Colonic mucosa (tissue), 4 donors: ENCODE measurements around the gene FOXC2. TPM values are rescaled to one million over a fixed set of nuclear protein-coding genes. Genes with fewer than 3 reads are reported as not detected.

Source experiments
- DNase-seq: peaks from one replicate; pipeline ENCODE4 v3.0.0-alpha.2; 2020
- H3K27ac ChIP-seq: fragments of 200-600 bp; one replicate; pipeline ENCODE4 v1.8.0; 2021
- H3K27me3 ChIP-seq: fragments of 200-600 bp; one replicate; pipeline ENCODE4 v1.8.0; 2021
- H3K36me3 ChIP-seq: fragments of 200-600 bp; one replicate; pipeline ENCODE4 v1.8.0; 2021
- H3K4me1 ChIP-seq: fragments of 200-600 bp; one replicate; pipeline ENCODE4 v1.8.0; 2021; ENCODE audit warnings: mild to moderate bottlenecking
- H3K4me3 ChIP-seq: fragments of 200-600 bp; one replicate; pipeline ENCODE4 v1.8.0; 2021
- H3K9ac ChIP-seq, 2 donors: one replicate each; pipeline ENCODE4 v1.7.0; 2013; ENCODE audit warnings: control low read depth in 2 of 2, low read depth in 2 of 2, low read length in 2 of 2
- H3K9me3 ChIP-seq: fragments of 200-600 bp; one replicate; pipeline ENCODE4 v1.8.0; 2021
- intact Hi-C: fragments of 100-400 bp; cut with DNase I; formaldehyde crosslinking; loops from one replicate; pipeline ENCODE4 v1.14.1; 2022
- total RNA-seq, 2 donors: library from RNA; stranded (reverse); fragmentation: NEBNext Ultra II Directional in 1 of 2; extraction: Animal tissue kit (Norgen Biotek cat#: 25700) in 1 of 2; gene quantifications; one replicate each; pipeline ENCODE4 v1.2.1, GENCODE V29; 2021
- TF ChIP-seq, protein P1 (sequence below): fragments of 200-600 bp; IDR thresholded peaks from one replicate; pipeline ENCODE4 v1.8.0; 2022; ENCODE audit warnings: antibody characterized with exemption, mild to moderate bottlenecking
- donor health status: healthy.
- donor health status: DM: no; HTN: no; CAD: no.
- donor health status: DM: no; HTN: no; CAD: no.

FOXC2 gene
- total RNA-seq, 2 donors from 2014 or later = 0.11 to 0.22 TPM

DNA sequence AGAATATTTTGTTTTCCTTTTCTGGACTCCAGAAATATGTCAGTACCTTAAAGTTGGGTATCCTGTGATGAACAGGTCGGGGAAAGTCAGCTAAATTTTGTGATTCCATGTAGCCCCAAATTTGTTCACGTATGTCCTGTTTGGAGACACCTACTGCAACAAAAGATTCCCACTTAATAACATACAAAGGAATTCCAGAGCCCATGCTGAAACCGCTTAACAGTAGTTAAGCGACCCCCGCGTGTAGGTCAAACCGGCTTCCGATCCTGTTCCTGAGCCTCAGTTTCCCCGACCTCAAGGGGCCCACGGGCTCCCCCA, 12.1 kb upstream of the FOXC2 start:
- H3K9me3 ChIP-seq = no peaks in the 10 kb centered on the region
- no peak for DNase-seq
- intact Hi-C loops = no loop called here
- H3K27me3 ChIP-seq = no peaks in the 10 kb centered on the region
- TF ChIP-seq, protein P1, sequence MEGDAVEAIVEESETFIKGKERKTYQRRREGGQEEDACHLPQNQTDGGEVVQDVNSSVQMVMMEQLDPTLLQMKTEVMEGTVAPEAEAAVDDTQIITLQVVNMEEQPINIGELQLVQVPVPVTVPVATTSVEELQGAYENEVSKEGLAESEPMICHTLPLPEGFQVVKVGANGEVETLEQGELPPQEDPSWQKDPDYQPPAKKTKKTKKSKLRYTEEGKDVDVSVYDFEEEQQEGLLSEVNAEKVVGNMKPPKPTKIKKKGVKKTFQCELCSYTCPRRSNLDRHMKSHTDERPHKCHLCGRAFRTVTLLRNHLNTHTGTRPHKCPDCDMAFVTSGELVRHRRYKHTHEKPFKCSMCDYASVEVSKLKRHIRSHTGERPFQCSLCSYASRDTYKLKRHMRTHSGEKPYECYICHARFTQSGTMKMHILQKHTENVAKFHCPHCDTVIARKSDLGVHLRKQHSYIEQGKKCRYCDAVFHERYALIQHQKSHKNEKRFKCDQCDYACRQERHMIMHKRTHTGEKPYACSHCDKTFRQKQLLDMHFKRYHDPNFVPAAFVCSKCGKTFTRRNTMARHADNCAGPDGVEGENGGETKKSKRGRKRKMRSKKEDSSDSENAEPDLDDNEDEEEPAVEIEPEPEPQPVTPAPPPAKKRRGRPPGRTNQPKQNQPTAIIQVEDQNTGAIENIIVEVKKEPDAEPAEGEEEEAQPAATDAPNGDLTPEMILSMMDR = no peak
- no peaks in the 10 kb centered on the region for H3K36me3 ChIP-seq
- peak overlapping the region; percentile 63 for H3K27ac ChIP-seq
- peak overlapping the region; percentile 97 for H3K4me3 ChIP-seq
- H3K4me1 ChIP-seq = no peaks in the 10 kb centered on the region
- H3K9ac ChIP-seq = peak overlapping the region; percentile 93 to 100

DNA sequence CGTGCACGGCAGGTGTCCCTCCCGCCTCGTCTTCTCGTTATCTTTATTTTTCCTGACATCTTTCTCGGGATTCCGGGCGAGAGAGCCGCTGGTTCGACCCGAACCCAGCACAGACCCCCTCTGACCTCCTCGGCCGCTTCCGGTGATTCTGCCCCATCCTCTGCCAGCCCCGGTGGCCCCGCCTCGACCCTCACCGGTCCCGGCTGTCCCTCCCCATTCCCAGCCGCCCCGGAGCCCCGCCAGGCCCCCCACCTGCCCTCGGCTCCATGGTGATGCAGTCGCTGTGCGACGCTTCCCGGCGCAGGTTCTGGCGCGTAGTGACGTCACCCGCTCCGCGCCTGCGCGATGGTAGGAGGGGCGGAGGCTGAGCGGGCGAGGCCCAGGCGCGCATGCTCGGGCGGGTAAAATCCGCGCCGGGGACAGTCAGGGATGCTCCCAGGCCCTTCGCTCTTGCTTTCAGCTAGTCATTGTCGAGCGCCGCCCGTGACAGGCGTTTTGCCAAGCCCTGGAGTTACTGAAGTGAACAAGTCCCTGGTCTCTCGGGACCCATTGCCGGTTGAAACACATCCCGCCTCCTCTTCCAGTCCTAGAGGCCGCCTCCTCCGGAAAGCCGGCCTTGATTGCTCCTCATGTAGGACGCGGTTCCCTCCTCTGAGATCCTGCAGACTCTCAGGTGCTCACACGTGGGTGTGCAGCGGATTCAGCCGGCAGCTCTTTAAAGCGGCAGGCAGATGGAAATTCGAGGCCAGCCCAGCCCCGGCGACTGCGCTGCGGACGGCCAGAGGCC, 11.5 kb upstream of the FOXC2 start, which contains the start of gene MTHFSD:
MTHFSD (minus strand) TSS at position 319 of the 787 bp plus-strand sequence; CDS start at position 268, 51 bp downstream.
- Histone ChIP-seq H3K4me3 (peak within 1 kb of the TSS; percentile 97), H3K27me3 (no peaks in the 10 kb centered on the region), H3K36me3 (no peaks in the 10 kb centered on the region), H3K9me3 (no peaks in the 10 kb centered on the region), H3K4me1 (no peaks in the 10 kb centered on the region), H3K27ac (peak within 1 kb of the TSS; percentile 63), H3K9ac (peak within 1 kb of the TSS; percentile 93 to 100)
- peak; percentile 95 for DNase-seq
- TF ChIP-seq, protein P1 = no peak
- intact Hi-C loops = no loop called here

DNA sequence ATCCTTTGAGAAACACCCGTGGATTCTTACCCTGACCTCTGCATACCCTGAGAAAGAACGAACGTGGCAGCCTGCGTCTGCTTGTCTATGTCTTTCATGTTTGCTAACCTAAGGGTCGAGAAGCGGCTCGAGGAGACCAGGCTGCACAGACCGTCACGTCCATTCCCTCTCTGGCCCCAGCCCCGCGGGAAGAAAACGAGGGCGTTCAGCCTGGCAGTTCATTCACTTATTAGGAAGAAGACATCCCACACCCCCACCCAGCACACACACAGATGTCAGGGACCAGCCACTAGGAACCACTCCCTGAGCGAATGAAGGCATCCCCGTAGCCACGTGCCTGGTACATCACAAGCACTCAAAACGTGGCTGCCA, 10.9 kb upstream of the FOXC2 start:
- no peaks in the 10 kb centered on the region for H3K9me3 ChIP-seq
- no peaks in the 10 kb centered on the region for H3K36me3 ChIP-seq
- H3K9ac ChIP-seq = peak overlapping the region; percentile 80 to 93
- intact Hi-C loops = no loop called here
- H3K27me3 ChIP-seq = no peaks in the 10 kb centered on the region
- H3K4me3 ChIP-seq = peak overlapping the region; percentile 97
- TF ChIP-seq, protein P1 = no peak
- no peak overlapping the region for H3K27ac ChIP-seq
- DNase-seq = no peak
- H3K4me1 ChIP-seq = no peaks in the 10 kb centered on the region

DNA sequence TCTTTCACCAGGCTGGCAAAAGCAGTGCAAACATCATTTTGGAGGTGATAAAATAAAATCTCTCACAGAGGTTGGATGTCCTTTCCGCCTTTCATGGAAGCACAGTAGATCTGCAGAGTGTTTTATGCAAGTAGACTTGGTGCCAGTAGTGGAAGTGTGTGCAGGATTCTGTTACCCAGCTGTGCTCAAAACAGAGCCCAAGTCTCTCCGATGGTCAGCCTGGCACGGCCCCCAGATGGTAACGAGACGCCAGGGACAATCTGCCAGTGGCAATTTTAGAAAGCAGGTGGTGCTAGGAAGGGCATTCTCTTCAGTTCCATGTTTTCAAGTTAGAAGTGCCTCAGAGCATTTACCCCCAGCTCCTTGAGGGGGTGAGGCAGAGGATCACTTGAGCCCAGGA, 10.1 kb upstream of the FOXC2 start:
- no peak overlapping the region for H3K27ac ChIP-seq
- H3K4me3 ChIP-seq = no peak overlapping the region
- DNase-seq = no peak
- TF ChIP-seq, protein P1 = no peak
- H3K9ac ChIP-seq = no peak overlapping the region
- no peaks in the 10 kb centered on the region for H3K4me1 ChIP-seq
- intact Hi-C loops = no loop called here
- H3K27me3 ChIP-seq = no peaks in the 10 kb centered on the region
- no peaks in the 10 kb centered on the region for H3K9me3 ChIP-seq
- no peaks in the 10 kb centered on the region for H3K36me3 ChIP-seq

DNA sequence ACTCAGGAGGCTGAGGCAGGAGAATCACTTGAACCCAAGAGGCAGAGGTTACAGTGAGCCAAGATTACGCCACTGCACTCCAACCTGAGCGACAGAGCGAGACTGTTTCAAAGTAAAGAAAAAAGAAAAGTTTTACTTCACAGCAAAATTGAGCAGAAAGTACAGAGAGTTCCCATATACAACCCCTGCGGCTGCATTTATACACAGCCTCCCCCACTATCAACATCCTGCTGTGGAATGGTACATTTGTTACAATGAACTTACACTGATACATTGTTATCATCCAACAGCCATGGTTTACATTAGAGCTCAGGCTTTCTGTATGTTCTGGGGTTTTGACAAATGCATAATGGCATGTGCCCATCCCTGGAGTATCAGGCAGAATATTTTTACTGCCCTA, 9.0 kb upstream of the FOXC2 start:
- no peaks in the 10 kb centered on the region for H3K27me3 ChIP-seq
- intact Hi-C loops = no loop called here
- no peak overlapping the region for H3K9ac ChIP-seq

More for the DNA sequence above, 9.0 kb upstream of the FOXC2 start:
- Histone ChIP-seq H3K9me3 (no peaks in the 10 kb centered on the region), H3K4me1 (no peaks in the 10 kb centered on the region), H3K36me3 (no peaks in the 10 kb centered on the region), H3K4me3 (no peak overlapping the region), H3K27ac (no peak overlapping the region)
- TF ChIP-seq, protein P1 = no peak
- no peak for DNase-seq
